Mesenteric fat pad (tissue), 1 donor: Measurements from ENCODE around the gene CIB2. TPM values are rescaled to one million over a fixed set of nuclear protein-coding genes. Genes with fewer than 3 reads are reported as not detected.

Experiments used
- total RNA-seq: library from RNA; stranded (reverse); fragmentation: NEBNext Ultra II Directional; extraction: Animal tissue kit (Norgen Biotek cat#: 25700); gene quantifications from one replicate; pipeline ENCODE4 v1.2.1, GENCODE V29; 2021
- donor health status: DM: yes; HTN: yes; CAD: no.

CIB2 gene
- total RNA-seq, 1 donor from 2014 or later: 5.5 TPM

Other genes starting within 250 kb of the CIB2 start
- 82.0 TPM for gene TBC1D2B, start 53.7 kb downstream of the CIB2 start, total RNA-seq
- gene SH2D7, start 38.9 kb downstream of the CIB2 start, total RNA-seq: not detected
- gene IDH3A, start 17.9 kb upstream of the CIB2 start, total RNA-seq: 105 TPM
- not detected for gene ACSBG1, start 103.1 kb upstream of the CIB2 start, total RNA-seq
- 21.4 TPM for gene DNAJA4, start 133.1 kb upstream of the CIB2 start, total RNA-seq
- gene SKIC8, start 168.2 kb upstream of the CIB2 start, total RNA-seq: 50.9 TPM
- not detected for gene CRABP1, start 208.9 kb upstream of the CIB2 start, total RNA-seq